Panc1 (cell line): ENCODE measurements around the gene SSX2IP.

Source experiments
- POLR2AphosphoS5 ChIP-seq: IDR thresholded peaks from 2 replicates; pipeline ENCODE4 v1.6.1; 2012; ENCODE audit warnings: mild to moderate bottlenecking, low read depth, low read length, moderate library complexity
- SIN3A ChIP-seq: IDR thresholded peaks from 2 replicates; pipeline ENCODE4 v1.6.1; 2012; ENCODE audit warnings: low read depth, mild to moderate bottlenecking, low read length, moderate library complexity, borderline replicate concordance; ENCODE audit not compliant: insufficient read depth
- TCF7L2 ChIP-seq: IDR thresholded peaks from 2 replicates; pipeline ENCODE4 v1.6.1; 2011; ENCODE audit warnings: mild to moderate bottlenecking, low read depth, low read length, inconsistent platforms
- TF ChIP-seq, protein P1 (sequence below): fragments of 450-650 bp; IDR thresholded peaks from 2 replicates; pipeline ENCODE4 v1.5.1; 2017; ENCODE audit warnings: mild to moderate bottlenecking
- TF ChIP-seq, protein P2 (sequence below), 2 experiments: IDR thresholded peaks; 2 replicates each; pipeline ENCODE4 v1.6.1; 2011 to 2012; ENCODE audit warnings: low read depth in 2 of 2, control low read depth in 1 of 2, low read length in 1 of 2, mild to moderate bottlenecking in 1 of 2, moderate library complexity in 1 of 2; ENCODE audit not compliant: insufficient read depth in 1 of 2

DNA sequence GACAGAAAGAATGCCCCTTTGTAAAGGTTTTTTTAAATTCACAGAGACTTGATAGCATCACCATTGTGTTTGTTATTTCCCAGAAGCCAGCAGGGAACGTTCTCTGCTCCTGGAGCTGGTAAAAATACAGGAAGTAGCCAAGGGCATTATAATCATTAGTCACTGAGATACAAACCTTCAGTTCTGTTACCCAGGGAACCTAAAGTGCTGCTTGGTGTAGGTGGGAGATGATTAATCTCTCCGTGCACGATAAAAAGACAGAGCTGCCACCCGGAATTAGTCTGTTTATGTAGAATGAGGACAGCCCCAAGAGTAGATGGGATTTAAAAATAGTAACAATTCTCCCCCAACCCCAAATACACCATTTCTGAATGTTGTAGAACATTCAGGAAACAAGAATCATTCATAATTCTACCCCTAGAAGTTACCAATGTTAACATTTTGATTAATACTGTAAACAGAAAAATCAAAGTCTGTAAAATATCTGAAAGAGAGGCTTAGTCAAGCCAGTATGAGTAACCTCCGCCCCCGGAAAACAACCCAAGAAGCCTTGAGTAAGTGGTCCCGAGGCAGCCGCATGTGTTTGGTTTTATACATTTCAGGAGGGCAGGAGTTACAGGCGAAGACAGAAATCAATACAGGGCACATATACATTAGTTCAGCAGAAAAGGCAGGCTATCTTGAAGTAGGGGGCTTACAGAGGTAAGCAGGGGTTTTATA, 70.7 kb downstream of the SSX2IP start:
- TF ChIP-seq, protein P1, sequence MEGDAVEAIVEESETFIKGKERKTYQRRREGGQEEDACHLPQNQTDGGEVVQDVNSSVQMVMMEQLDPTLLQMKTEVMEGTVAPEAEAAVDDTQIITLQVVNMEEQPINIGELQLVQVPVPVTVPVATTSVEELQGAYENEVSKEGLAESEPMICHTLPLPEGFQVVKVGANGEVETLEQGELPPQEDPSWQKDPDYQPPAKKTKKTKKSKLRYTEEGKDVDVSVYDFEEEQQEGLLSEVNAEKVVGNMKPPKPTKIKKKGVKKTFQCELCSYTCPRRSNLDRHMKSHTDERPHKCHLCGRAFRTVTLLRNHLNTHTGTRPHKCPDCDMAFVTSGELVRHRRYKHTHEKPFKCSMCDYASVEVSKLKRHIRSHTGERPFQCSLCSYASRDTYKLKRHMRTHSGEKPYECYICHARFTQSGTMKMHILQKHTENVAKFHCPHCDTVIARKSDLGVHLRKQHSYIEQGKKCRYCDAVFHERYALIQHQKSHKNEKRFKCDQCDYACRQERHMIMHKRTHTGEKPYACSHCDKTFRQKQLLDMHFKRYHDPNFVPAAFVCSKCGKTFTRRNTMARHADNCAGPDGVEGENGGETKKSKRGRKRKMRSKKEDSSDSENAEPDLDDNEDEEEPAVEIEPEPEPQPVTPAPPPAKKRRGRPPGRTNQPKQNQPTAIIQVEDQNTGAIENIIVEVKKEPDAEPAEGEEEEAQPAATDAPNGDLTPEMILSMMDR: no peak
- TF ChIP-seq, protein P2, sequence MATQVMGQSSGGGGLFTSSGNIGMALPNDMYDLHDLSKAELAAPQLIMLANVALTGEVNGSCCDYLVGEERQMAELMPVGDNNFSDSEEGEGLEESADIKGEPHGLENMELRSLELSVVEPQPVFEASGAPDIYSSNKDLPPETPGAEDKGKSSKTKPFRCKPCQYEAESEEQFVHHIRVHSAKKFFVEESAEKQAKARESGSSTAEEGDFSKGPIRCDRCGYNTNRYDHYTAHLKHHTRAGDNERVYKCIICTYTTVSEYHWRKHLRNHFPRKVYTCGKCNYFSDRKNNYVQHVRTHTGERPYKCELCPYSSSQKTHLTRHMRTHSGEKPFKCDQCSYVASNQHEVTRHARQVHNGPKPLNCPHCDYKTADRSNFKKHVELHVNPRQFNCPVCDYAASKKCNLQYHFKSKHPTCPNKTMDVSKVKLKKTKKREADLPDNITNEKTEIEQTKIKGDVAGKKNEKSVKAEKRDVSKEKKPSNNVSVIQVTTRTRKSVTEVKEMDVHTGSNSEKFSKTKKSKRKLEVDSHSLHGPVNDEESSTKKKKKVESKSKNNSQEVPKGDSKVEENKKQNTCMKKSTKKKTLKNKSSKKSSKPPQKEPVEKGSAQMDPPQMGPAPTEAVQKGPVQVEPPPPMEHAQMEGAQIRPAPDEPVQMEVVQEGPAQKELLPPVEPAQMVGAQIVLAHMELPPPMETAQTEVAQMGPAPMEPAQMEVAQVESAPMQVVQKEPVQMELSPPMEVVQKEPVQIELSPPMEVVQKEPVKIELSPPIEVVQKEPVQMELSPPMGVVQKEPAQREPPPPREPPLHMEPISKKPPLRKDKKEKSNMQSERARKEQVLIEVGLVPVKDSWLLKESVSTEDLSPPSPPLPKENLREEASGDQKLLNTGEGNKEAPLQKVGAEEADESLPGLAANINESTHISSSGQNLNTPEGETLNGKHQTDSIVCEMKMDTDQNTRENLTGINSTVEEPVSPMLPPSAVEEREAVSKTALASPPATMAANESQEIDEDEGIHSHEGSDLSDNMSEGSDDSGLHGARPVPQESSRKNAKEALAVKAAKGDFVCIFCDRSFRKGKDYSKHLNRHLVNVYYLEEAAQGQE (IDR thresholded peaks at IDR 0.05; ENCODE audit: insufficient read depth in 1 of 2, low read depth in 2 of 2, low read length in 1 of 2): no peak
- TF ChIP-seq POLR2AphosphoS5: no peak
- TF ChIP-seq SIN3A: no peak
- TF ChIP-seq TCF7L2: no peak
